CD4-positive, alpha-beta T cell treated with Interleukin-12 subunit alpha and Interleukin-12 subunit beta, for 1 hour (primary cell): ENCODE measurements around the gene NXN.
"Not testable (repeated sequence)": the region's sequence is repeated elsewhere in the genome, so short reads cannot be mapped to it uniquely, and the experiment has no call there.

ENCODE experiments used
- DNase-seq: peaks from one replicate; pipeline ENCODE4 v3.0.0-alpha.2; 2020

Gene NXN

GRCh38 chr17:951325-952132, 28.0 kb downstream of the NXN start:
- no peak for DNase-seq

DNA sequence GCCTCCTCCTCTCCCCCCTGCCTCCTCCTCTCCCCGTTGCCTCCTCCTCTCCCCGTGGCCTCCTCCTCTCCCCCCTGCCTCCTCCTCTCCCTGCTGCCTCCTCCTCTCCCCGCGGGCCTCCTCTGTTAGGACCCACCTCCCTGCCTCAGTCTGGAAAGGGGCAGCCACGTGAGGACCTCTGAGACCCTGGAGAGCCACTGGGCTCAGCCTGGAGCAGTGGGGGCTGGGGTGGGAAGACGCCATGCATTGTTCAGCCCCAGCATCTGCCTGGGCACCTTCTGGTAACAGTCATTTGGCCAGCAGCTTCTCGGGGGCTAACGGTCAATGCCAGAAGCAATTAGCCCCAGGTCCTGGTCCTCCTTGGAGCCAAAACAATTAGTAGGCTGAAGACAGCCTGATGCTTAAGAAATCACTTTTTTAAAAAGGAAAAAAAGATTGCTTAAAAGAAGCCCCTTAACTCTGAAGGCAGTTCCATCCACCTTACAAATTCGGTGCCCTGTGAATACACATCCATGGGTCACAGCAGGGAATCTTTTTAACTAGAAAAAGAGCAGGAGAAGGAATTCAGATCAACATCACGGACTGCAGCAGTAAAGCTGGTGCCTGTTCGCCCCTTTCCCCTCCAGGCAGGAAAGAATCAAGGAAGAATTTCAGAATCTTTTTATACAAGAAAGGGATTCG, 29.8 kb downstream of the NXN start:
- DNase-seq: no peak

- no peak for DNase-seq
Measured at GRCh38 chr17:948284-948852, 31.2 kb downstream of the NXN start.

GRCh38 chr17:946510-947236, 32.9 kb downstream of the NXN start:
- DNase-seq: no peak

GRCh38 chr17:945672-946071, 33.9 kb downstream of the NXN start:
- DNase-seq: no peak

DNA sequence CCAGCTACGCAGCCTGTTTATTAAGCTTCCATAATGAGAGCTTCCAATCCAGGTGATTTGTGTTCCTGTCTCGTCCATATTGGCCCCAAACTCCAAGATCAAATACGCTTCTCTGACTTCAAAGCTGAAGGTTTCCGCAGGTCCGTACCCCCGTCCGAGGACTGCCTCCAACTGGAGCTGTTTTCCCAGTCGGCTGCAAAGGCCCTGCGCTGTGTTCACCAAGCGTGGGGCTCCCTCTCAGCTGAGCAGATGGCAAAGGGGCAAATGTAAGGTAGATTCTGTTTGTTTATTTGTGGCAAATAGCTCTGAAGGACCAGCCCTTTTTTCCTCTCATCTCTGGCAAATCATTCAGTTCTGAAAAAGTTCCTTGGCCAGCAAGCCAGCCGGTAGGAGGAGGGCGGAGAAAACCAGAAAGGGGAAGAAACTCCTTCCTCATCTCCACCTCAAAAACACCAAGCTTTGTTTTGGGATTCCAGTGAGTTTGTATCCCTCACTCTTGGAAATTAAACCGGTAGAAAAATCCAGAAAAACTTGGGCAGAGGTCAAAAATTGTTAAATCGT, 35.2 kb downstream of the NXN start:
- DNase-seq: no peak

GRCh38 chr17:935485-935884, 44.1 kb downstream of the NXN start:
- no peak for DNase-seq

- no peak for DNase-seq
Measured at GRCh38 chr17:933312-934073, 46.1 kb downstream of the NXN start.

DNA sequence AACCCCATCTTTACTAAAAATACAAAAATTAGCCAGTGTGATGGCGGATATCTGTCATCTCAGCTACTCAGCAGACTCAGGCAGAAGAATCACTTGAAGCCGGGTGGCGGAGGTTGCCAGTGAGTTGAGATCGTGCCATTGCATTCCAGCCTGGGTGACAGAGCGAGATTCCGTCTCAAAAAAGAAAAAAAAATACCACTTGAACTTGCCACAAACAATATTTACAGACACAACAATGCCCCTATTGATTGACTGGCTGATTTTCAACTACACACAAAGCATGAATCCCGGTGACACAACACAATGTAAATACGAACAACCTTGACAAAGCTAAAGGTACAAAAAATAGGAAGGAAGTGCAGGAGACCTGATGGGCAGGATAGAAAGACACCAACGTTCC, 49.3 kb downstream of the NXN start:
- no peak for DNase-seq

DNA sequence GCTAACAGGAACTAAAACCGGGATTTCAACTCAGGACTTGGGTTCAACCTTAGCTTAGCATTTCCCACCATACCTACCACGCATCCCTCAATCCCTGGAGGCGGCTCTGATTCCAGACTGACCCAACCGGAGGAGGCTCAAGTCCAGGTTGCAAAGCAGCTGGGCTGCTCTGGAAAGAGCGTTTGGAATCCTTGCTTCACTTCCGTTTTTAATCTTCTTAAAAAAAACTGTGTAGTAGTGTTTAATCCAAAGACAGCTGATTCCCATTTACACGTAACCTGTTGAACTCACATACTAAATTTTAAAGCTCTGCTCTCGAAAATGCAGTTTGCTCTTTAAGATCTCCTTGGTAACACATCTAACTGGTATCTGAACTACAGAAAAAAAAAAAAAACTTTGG, 50.0 kb downstream of the NXN start:
- DNase-seq: no peak

- DNase-seq: no peak
Measured at GRCh38 chr17:927611-928461, 51.7 kb downstream of the NXN start.

- no peak for DNase-seq
Measured at GRCh38 chr17:925817-926216, 53.8 kb downstream of the NXN start.

DNA sequence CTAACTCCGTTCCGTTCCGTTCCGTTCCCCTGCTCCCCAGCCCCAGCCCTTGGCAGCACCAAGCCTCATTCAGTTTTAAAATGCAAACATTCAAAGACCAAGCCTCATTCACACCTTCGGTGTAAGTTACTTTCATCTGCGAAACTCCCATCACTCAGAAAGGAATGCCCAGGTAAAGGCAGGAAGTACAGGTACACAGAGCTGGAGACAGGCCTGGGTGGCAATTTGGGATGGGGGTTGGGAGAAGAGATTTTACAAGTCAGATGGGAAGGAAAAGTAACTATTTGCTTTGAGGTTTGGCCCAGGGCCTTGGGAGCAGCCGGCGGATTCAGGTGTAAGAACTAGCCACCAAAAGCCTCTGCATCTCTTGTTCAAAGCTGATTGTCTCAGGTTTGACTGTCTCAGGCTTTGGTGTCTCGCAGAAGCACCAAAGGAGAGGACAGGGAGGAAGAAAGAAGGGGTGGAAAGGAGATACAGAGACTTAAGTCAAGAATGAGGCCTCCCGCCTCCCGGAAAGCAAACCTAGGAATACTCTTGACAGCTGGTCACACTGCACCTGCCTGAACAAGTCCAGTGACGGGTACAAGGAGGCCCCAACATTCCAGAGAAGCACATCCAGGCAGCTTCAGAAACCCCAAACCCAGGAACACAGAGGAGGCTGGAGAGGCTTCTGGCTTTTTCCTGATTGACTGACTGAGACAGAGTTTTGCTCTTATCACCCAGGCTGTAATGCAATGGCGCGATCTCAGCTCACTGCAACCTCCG, 54.7 kb downstream of the NXN start:
- no peak for DNase-seq

- DNase-seq: not testable (repeated sequence)
Measured at GRCh38 chr17:924306-924705, 55.3 kb downstream of the NXN start.

- DNase-seq: no peak
Measured at GRCh38 chr17:923633-924032, 55.9 kb downstream of the NXN start.

DNA sequence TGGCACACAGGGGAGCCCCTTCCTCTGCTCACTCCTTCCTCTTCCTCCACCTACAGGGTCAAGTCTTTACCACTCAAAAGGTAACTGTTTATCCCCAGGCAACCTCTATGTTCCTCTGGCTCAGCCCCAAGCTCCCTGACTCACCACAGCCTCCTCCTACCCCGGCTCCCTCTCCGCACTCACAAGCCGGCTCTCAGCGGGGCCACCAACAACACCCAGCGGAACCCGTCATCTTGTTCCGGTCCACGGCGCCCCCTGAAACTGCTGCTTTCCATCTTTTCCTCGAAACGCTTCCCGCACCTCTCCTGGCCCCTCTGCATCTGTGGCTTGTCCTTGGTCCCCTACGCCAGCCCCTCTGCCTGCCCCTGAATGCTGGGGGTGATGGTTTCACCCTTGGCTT, 58.4 kb downstream of the NXN start:
- no peak for DNase-seq

- no peak for DNase-seq
Measured at GRCh38 chr17:920190-920589, 59.4 kb downstream of the NXN start.

GRCh38 chr17:917941-918740, 61.4 kb downstream of the NXN start:
- DNase-seq: no peak

GRCh38 chr17:917391-917811, 62.2 kb downstream of the NXN start:
- DNase-seq: no peak

DNA sequence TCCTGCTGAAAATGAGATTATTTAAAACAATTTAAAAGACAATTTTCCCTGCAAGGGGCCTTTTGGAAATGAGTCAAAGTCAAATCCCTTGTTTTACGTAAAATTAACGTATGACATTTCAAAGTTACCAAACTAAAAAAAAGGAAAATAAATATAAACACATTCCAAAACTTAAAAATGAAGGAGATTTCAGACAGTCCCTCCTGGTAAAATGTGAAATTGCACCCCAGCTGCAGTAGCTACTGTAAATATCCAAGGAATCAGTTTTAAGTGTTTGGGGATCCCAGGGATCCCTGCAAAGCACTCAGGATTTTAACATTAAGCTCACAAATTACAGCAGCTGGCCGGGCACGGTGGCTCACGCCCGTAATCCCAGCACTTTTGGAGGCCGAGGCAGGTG, 63.3 kb downstream of the NXN start:
- no peak for DNase-seq
